B cell (primary cell): ENCODE measurements around the gene LMBRD1. TPM values are rescaled to one million over a fixed set of nuclear protein-coding genes. Genes with fewer than 3 reads are reported as not detected.

Experiments used
- ATAC-seq: fragments of 200-7000 bp; cut with Tn5 transposase; one replicate; pipeline ENCODE4 v1.10.0; 2021; ENCODE audit warnings: low read depth, mild to moderate bottlenecking, moderate number of reproducible peaks, moderate library complexity
- CTCF ChIA-PET: fragments of 350-600 bp; sonication (Branson Sonifier 250); formaldehyde crosslinking; loops from one replicate; lab custom pipeline; 2021; ENCODE audit warnings: antibody characterized with exemption, inconsistent platforms; lab: Charles Lee
- POLR2A ChIA-PET: fragments of 350-600 bp; sonication (Branson Sonifier 250); formaldehyde crosslinking; loops from one replicate; lab custom pipeline; 2021; ENCODE audit warnings: antibody characterized with exemption; lab: Charles Lee
- DNase-seq: peaks from one replicate; pipeline ENCODE4 v3.0.0; 2013
- H2AFZ ChIP-seq: 2 replicates; pipeline ENCODE4 v1.6.1; 2012; ENCODE audit warnings: mild to moderate bottlenecking, low read depth, low read length; ENCODE audit not compliant: insufficient read depth, poor library complexity, severe bottlenecking
- H3K27ac ChIP-seq, 2 donors: 1 replicate in 1 of 2; 2 replicates in 1 of 2; pipeline ENCODE4 v1.5.1; 2012 to 2013; ENCODE audit warnings: low read length in 2 of 2, mild to moderate bottlenecking in 2 of 2, moderate library complexity in 1 of 2
- H3K27me3 ChIP-seq, 4 experiments: fragments of 200-600 bp in 1 of 4; sonication (generic) in 1 of 4; replicated peaks in 1 of 4; 1 replicate in 2 of 4; 2 replicates in 2 of 4; pipeline versions ENCODE4 v1.6.1 to v1.7.0; 2013 to 2016; ENCODE audit warnings: low read length in 3 of 4, mild to moderate bottlenecking in 2 of 4, mixed read lengths in 1 of 4, moderate library complexity in 1 of 4; ENCODE audit not compliant: insufficient read depth in 4 of 4, control insufficient read depth in 3 of 4; ENCODE audit errors: control extremely low read depth in 1 of 4
- H3K36me3 ChIP-seq, 2 experiments: replicated peaks in 1 of 2; 1 replicate in 1 of 2; 2 replicates in 1 of 2; pipeline versions ENCODE4 v1.6.1 to v1.7.1; 2013; ENCODE audit warnings: low read length in 1 of 2; ENCODE audit not compliant: insufficient read depth in 2 of 2, control insufficient read depth in 1 of 2; ENCODE audit errors: control extremely low read depth in 1 of 2, extremely low read depth in 1 of 2
- H3K4me1 ChIP-seq, 2 donors: fragments of 200-600 bp in 1 of 2; sonication (generic) in 1 of 2; 1 replicate in 1 of 2; 2 replicates in 1 of 2; pipeline versions ENCODE4 v1.5.1 to v1.6.1; 2013 to 2017; ENCODE audit warnings: low read length in 2 of 2; ENCODE audit not compliant: control insufficient read depth in 2 of 2, insufficient read depth in 2 of 2
- H3K4me2 ChIP-seq: replicated peaks from 2 replicates; pipeline ENCODE3; 2012; ENCODE audit warnings: mild to moderate bottlenecking, low read depth, low read length; ENCODE audit not compliant: poor library complexity, severe bottlenecking
- H3K4me3 ChIP-seq, 5 experiments: fragments of 200-600 bp in 1 of 5; sonication (generic) in 1 of 5; 1 replicate in 3 of 5; 2 replicates in 2 of 5; pipeline versions ENCODE4 v1.5.1 to v1.7.0; 2011 to 2016; ENCODE audit warnings: low read length in 4 of 5, mild to moderate bottlenecking in 4 of 5, low read depth in 2 of 5, control low read depth in 1 of 5, moderate library complexity in 1 of 5; ENCODE audit not compliant: insufficient read depth in 1 of 5; ENCODE audit errors: control extremely low read depth in 1 of 5, extremely low read depth in 1 of 5
- H3K79me2 ChIP-seq: fragments of 200-600 bp; sonication (generic); one replicate; pipeline ENCODE4 v1.6.0; 2016; ENCODE audit warnings: low read length; ENCODE audit not compliant: control insufficient read depth, insufficient read depth
- H3K9ac ChIP-seq: fragments of 200-600 bp; sonication (generic); 2 replicates; pipeline ENCODE4 v1.6.1; 2017; ENCODE audit warnings: mild to moderate bottlenecking, low read length, moderate library complexity
- H3K9me3 ChIP-seq, 3 donors: one replicate each; pipeline versions ENCODE4 v1.6.1 to v1.7.1; 2013; ENCODE audit warnings: low read length in 2 of 3; ENCODE audit not compliant: control insufficient read depth in 2 of 3, insufficient read depth in 1 of 3; ENCODE audit errors: control extremely low read depth in 1 of 3
- H4K20me1 ChIP-seq: 2 replicates; pipeline ENCODE4 v1.6.0; 2012; ENCODE audit warnings: mild to moderate bottlenecking, low read length; ENCODE audit not compliant: insufficient read depth, control insufficient read depth, poor library complexity, severe bottlenecking
- H3K27ac Mint-ChIP-seq: one replicate; pipeline ENCODE4 v1.8.0; 2021; ENCODE audit warnings: mixed read lengths
- H3K27me3 Mint-ChIP-seq: one replicate; pipeline ENCODE4 v1.8.0; 2021; ENCODE audit warnings: mixed read lengths
- H3K4me1 Mint-ChIP-seq: one replicate; pipeline ENCODE4 v1.8.0; 2021; ENCODE audit warnings: mixed read lengths
- H3K4me3 Mint-ChIP-seq: one replicate; pipeline ENCODE4 v1.8.0; 2021; ENCODE audit warnings: mixed read lengths
- H3K9me3 Mint-ChIP-seq: one replicate; pipeline ENCODE4 v1.8.0; 2022; ENCODE audit warnings: mixed read lengths; ENCODE audit not compliant: insufficient read depth
- EZH2 ChIP-seq: IDR thresholded peaks from 2 replicates; pipeline ENCODE4 v1.6.1; 2012; ENCODE audit warnings: borderline replicate concordance, low read depth, mild to moderate bottlenecking, moderate library complexity, low read length; ENCODE audit not compliant: insufficient read depth, poor library complexity, severe bottlenecking
- WGBS: methylation state at CpG from one replicate; pipeline ENCODE4 v1.1.5; 2013; ENCODE audit warnings: missing lambda C conversion rate; ENCODE audit not compliant: insufficient coverage; 5-methylcytosine and 5-hydroxymethylcytosine counted together
- intact Hi-C: fragments of 100-400 bp; cut with micrococcal nuclease; formaldehyde crosslinking; loops from one replicate; pipeline ENCODE4 v1.10.0; 2022
- polyA plus RNA-seq: library from polyadenylated mRNA; depleted of rRNA; stranded (reverse); fragments of >200 nt; gene quantifications from 2 replicates; pipeline ENCODE4 v1.2.3, GENCODE V29; 2012
- total RNA-seq, 2 donors: library from RNA; stranded (reverse); fragments of 120-200 nt in 1 of 2; gene quantifications; 1 replicate in 1 of 2; 2 replicates in 1 of 2; pipeline versions ENCODE4 v1.2.3 to v1.2.4, GENCODE V29; 2013 to 2022
- TF ChIP-seq, protein P1 (sequence below): fragments of 200-600 bp; IDR thresholded peaks from one replicate; pipeline ENCODE4 v1.8.0; 2022; ENCODE audit warnings: antibody characterized with exemption, mild to moderate bottlenecking

LMBRD1 gene
- total and polyA plus RNA-seq, 2 donors (not counting 1 experiment from before 2014, with no cell fraction given): 33.7 to 99.0 TPM

DNA sequence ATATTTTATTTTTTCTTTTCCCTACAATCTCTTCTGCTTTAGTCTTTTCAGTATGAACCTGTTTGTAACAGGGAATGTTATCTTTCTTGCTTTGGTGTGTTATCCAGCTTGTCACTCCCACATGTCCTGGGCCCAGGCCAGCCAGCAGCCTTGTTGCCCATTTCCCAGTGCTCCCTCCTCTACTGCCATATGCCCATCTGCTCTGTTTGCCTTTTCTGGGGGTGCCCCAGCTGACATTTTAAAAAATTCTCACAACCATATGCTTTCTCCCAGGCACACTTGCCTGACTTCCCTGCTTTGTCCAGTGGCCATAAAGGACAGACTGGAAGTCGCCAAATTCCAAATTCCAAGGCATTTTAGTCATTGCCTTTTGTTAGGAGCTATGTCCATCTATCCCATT is 23.6 kb upstream of the LMBRD1 start:
- WGBS: no CpG with 5 or more reads among the region's 1 CpG
- H3K4me1 Mint-ChIP-seq: peaks cover 16% of the 10 kb centered on the region
- Histone ChIP-seq H3K27ac (no peak overlapping the region), H3K36me3 (no peaks in the 10 kb centered on the region), H3K79me2 (peaks cover 4% of the 10 kb centered on the region), H3K9me3 (no peaks in the 10 kb centered on the region), H4K20me1 (no peaks in the 10 kb centered on the region), H3K4me2 (no peak overlapping the region), H3K4me1 (peaks cover 13 to 17% of the 10 kb centered on the region in 2 donors), H3K27me3 (no peaks in the 10 kb centered on the region), H2AFZ (no peak overlapping the region), H3K9ac (no peak overlapping the region), H3K4me3 (no peak overlapping the region)
- DNase-seq: no peak
- no peak for TF ChIP-seq EZH2
- TF ChIP-seq, protein P1, sequence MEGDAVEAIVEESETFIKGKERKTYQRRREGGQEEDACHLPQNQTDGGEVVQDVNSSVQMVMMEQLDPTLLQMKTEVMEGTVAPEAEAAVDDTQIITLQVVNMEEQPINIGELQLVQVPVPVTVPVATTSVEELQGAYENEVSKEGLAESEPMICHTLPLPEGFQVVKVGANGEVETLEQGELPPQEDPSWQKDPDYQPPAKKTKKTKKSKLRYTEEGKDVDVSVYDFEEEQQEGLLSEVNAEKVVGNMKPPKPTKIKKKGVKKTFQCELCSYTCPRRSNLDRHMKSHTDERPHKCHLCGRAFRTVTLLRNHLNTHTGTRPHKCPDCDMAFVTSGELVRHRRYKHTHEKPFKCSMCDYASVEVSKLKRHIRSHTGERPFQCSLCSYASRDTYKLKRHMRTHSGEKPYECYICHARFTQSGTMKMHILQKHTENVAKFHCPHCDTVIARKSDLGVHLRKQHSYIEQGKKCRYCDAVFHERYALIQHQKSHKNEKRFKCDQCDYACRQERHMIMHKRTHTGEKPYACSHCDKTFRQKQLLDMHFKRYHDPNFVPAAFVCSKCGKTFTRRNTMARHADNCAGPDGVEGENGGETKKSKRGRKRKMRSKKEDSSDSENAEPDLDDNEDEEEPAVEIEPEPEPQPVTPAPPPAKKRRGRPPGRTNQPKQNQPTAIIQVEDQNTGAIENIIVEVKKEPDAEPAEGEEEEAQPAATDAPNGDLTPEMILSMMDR: no peak
- H3K27ac Mint-ChIP-seq: no peak overlapping the region
- no peaks in the 10 kb centered on the region for H3K9me3 Mint-ChIP-seq
- intact Hi-C loops: no loop called here
- no peak overlapping the region for H3K4me3 Mint-ChIP-seq
- ChIA-PET CTCF (interaction anchor here (0.9 kb wide), 1 partner anchor 11 kb away, joined by 3 read pairs; no protein-coding TSS in a partner anchor), POLR2A (no interaction called here)
- no peaks in the 10 kb centered on the region for H3K27me3 Mint-ChIP-seq
- ATAC-seq: no peak

- no peaks in the 10 kb centered on the region for H3K9me3 Mint-ChIP-seq
- intact Hi-C loops: no loop called here
- H3K27ac ChIP-seq: no peak overlapping the region
- H3K36me3 ChIP-seq: no peaks in the 10 kb centered on the region
- H3K4me3 Mint-ChIP-seq: no peak overlapping the region
- no peak overlapping the region for H3K4me3 ChIP-seq
- ATAC-seq (no peak), DNase-seq (no peak)
- H3K27ac Mint-ChIP-seq: no peak overlapping the region
- H3K4me2 ChIP-seq: no peak overlapping the region
- CTCF ChIA-PET: interaction anchor here (0.9 to 1.4 kb wide), 2 partner anchors 11 to 288 kb away, joined by 3 to 4 read pairs; no protein-coding TSS in a partner anchor
- peaks cover 21% of the 10 kb centered on the region for H3K4me1 Mint-ChIP-seq
- H3K79me2 ChIP-seq: peaks cover 4% of the 10 kb centered on the region
- no peaks in the 10 kb centered on the region for H3K27me3 ChIP-seq
- no peaks in the 10 kb centered on the region for H3K9me3 ChIP-seq
- TF ChIP-seq, protein P1: no peak
- TF ChIP-seq EZH2: no peak
- peaks cover 17 to 21% of the 10 kb centered on the region in 2 donors for H3K4me1 ChIP-seq
- POLR2A ChIA-PET: no interaction called here
- H3K9ac ChIP-seq: no peak overlapping the region
- WGBS: no CpG with 5 or more reads among the region's 1 CpG
- no peaks in the 10 kb centered on the region for H3K27me3 Mint-ChIP-seq
- H2AFZ ChIP-seq: no peak overlapping the region
- H4K20me1 ChIP-seq: no peaks in the 10 kb centered on the region
These were observed 23.2 kb upstream of the LMBRD1 start for GRCh38 chr6:69820018-69820417.
